Sigmoid colon (tissue), 4 donors: ENCODE data around the gene TSPEAR.

Experiments used
- CTCF ChIP-seq, 4 experiments: fragments of 450-650 bp in 3 of 4; fragments of 200-600 bp in 1 of 4; IDR thresholded peaks; one replicate each; pipeline ENCODE4 v1.5.1; 2016 to 2019; ENCODE audit warnings: antibody characterized with exemption in 4 of 4, mild to moderate bottlenecking in 3 of 4, moderate library complexity in 2 of 4
- POLR2AphosphoS5 ChIP-seq, 4 donors: sonication (generic); formaldehyde crosslinking; IDR thresholded peaks; one replicate each; pipeline ENCODE4 v1.6.1; 2017; ENCODE audit warnings: antibody characterized with exemption in 4 of 4

GRCh38 chr21:44730951-44731579, 19.7 kb upstream of the TSPEAR start:
- no peak for TF ChIP-seq CTCF (IDR thresholded peaks at IDR 0.05)
- TF ChIP-seq POLR2AphosphoS5 (IDR thresholded peaks at IDR 0.05), result no peak
